HEK293 (cell line): ENCODE results near the gene HPD.
A peak's percentile ranks its signal among the peaks of the same experiment; 100 is the strongest.

ENCODE experiments used
- EGR2 ChIP-seq: fragments of 450-650 bp; formaldehyde crosslinking; IDR thresholded peaks from 2 replicates; pipeline ENCODE4 v1.5.1; 2016; ENCODE audit warnings: low read depth, missing biosample characterization, missing genetic modification characterization
- IKZF3 ChIP-seq: fragments of 450-650 bp; IDR thresholded peaks from 2 replicates; pipeline ENCODE4 v1.5.0; 2018; ENCODE audit warnings: missing biosample characterization, mild to moderate bottlenecking, missing genetic modification characterization, moderate library complexity
- MEIS1 ChIP-seq: sonication (generic); formaldehyde crosslinking; IDR thresholded peaks from 2 replicates; pipeline ENCODE4 v1.8.1; 2022; ENCODE audit warnings: missing genetic modification reagents, mild to moderate bottlenecking, borderline replicate concordance
- PRDM4 ChIP-seq: fragments of 450-650 bp; formaldehyde crosslinking; IDR thresholded peaks from 2 replicates; pipeline ENCODE4 v1.5.1; 2017; ENCODE audit warnings: missing biosample characterization, missing genetic modification characterization
- SALL2 ChIP-seq: fragments of 450-650 bp; formaldehyde crosslinking; IDR thresholded peaks from 2 replicates; pipeline ENCODE4 v1.5.0; 2017; ENCODE audit warnings: missing biosample characterization, mild to moderate bottlenecking, missing genetic modification characterization, borderline replicate concordance
- SETDB1 ChIP-seq: IDR thresholded peaks from one replicate; pipeline ENCODE4 v1.6.1; 2017; ENCODE audit warnings: mild to moderate bottlenecking, low read length, moderate library complexity, mixed read lengths; ENCODE audit not compliant: insufficient read length
- SP2 ChIP-seq: fragments of 450-650 bp; formaldehyde crosslinking; IDR thresholded peaks from 2 replicates; pipeline ENCODE4 v1.5.1; 2016; ENCODE audit warnings: missing biosample characterization, missing genetic modification characterization
- SP3 ChIP-seq: fragments of 450-650 bp; formaldehyde crosslinking; IDR thresholded peaks from 2 replicates; pipeline ENCODE4 v1.5.1; 2016; ENCODE audit warnings: missing biosample characterization, missing genetic modification characterization
- YY2 ChIP-seq: fragments of 450-650 bp; formaldehyde crosslinking; IDR thresholded peaks from 2 replicates; pipeline ENCODE4 v1.5.1; 2016; ENCODE audit warnings: missing biosample characterization, missing genetic modification characterization
- ZBTB10 ChIP-seq: fragments of 450-650 bp; formaldehyde crosslinking; IDR thresholded peaks from 2 replicates; pipeline ENCODE4 v1.5.1; 2016; ENCODE audit warnings: missing biosample characterization, missing genetic modification characterization
- ZBTB21 ChIP-seq: fragments of 450-650 bp; formaldehyde crosslinking; IDR thresholded peaks from 2 replicates; pipeline ENCODE4 v1.5.1; 2017; ENCODE audit warnings: missing biosample characterization, missing genetic modification characterization
- ZBTB26 ChIP-seq: fragments of 450-650 bp; formaldehyde crosslinking; optimal IDR thresholded peaks from 2 replicates; pipeline ENCODE3; 2016; ENCODE audit warnings: missing biosample characterization, mild to moderate bottlenecking, missing genetic modification characterization
- ZEB2 ChIP-seq: fragments of 450-650 bp; formaldehyde crosslinking; IDR thresholded peaks from 2 replicates; pipeline ENCODE4 v1.5.1; 2016; ENCODE audit warnings: missing biosample characterization, missing genetic modification characterization
- ZNF2 ChIP-seq: fragments of 450-650 bp; formaldehyde crosslinking; IDR thresholded peaks from 2 replicates; pipeline ENCODE4 v1.5.1; 2016; ENCODE audit warnings: missing biosample characterization, missing genetic modification characterization
- ZNF24 ChIP-seq: fragments of 450-650 bp; formaldehyde crosslinking; IDR thresholded peaks from 2 replicates; pipeline ENCODE4 v1.5.1; 2016; ENCODE audit warnings: missing biosample characterization, missing genetic modification characterization
- ZNF416 ChIP-seq: fragments of 450-650 bp; formaldehyde crosslinking; IDR thresholded peaks from 2 replicates; pipeline ENCODE4 v1.5.1; 2016; ENCODE audit warnings: missing biosample characterization, missing genetic modification characterization
- ZNF561 ChIP-seq: fragments of 450-650 bp; IDR thresholded peaks from 2 replicates; pipeline ENCODE4 v1.5.1; 2018; ENCODE audit warnings: missing biosample characterization, missing genetic modification characterization, borderline replicate concordance
- ZNF610 ChIP-seq: fragments of 450-650 bp; formaldehyde crosslinking; IDR thresholded peaks from 2 replicates; pipeline ENCODE4 v1.5.1; 2016; ENCODE audit warnings: missing biosample characterization, missing genetic modification characterization, borderline replicate concordance
- ZNF639 ChIP-seq: fragments of 450-650 bp; formaldehyde crosslinking; IDR thresholded peaks from 2 replicates; pipeline ENCODE4 v1.5.1; 2016; ENCODE audit warnings: missing biosample characterization, missing genetic modification characterization
- ZNF76 ChIP-seq: fragments of 450-650 bp; formaldehyde crosslinking; IDR thresholded peaks from 2 replicates; pipeline ENCODE4; 2016; ENCODE audit warnings: low read depth, missing biosample characterization, missing genetic modification characterization, borderline replicate concordance
- ZNF791 ChIP-seq: fragments of 450-650 bp; formaldehyde crosslinking; IDR thresholded peaks from 2 replicates; pipeline ENCODE4 v1.5.1; 2016; ENCODE audit warnings: missing biosample characterization, missing genetic modification characterization
- ZNF843 ChIP-seq: fragments of 450-650 bp; formaldehyde crosslinking; IDR thresholded peaks from 2 replicates; pipeline ENCODE4 v1.5.1; 2016; ENCODE audit warnings: missing biosample characterization, missing genetic modification characterization
- ZSCAN18 ChIP-seq: fragments of 450-650 bp; formaldehyde crosslinking; IDR thresholded peaks from 2 replicates; pipeline ENCODE4 v1.5.1; 2016; ENCODE audit warnings: missing biosample characterization, missing genetic modification characterization
- ZSCAN30 ChIP-seq: fragments of 450-650 bp; IDR thresholded peaks from 2 replicates; pipeline ENCODE4 v1.5.1; 2018; ENCODE audit warnings: missing biosample characterization, mild to moderate bottlenecking, missing genetic modification characterization, moderate library complexity
- ZSCAN5A ChIP-seq: fragments of 450-650 bp; formaldehyde crosslinking; IDR thresholded peaks from 2 replicates; pipeline ENCODE4 v1.5.1; 2016; ENCODE audit warnings: missing biosample characterization, missing genetic modification characterization
- ZXDB ChIP-seq: fragments of 450-650 bp; formaldehyde crosslinking; IDR thresholded peaks from 2 replicates; pipeline ENCODE4 v1.5.1; 2016; ENCODE audit warnings: missing biosample characterization, missing genetic modification characterization

HPD gene

GRCh38 chr12:121793838-121794533 lies 64.7 kb downstream of the HPD start (continued):
- peak; percentile 89 for TF ChIP-seq ZEB2 (tag by site-specific recombination)
- peak; percentile 82; the same call in 1 of the 2 replicates for TF ChIP-seq ZNF610 (tag by site-specific recombination)
- peak; percentile 85; the same call in 1 of the 2 replicates for TF ChIP-seq ZNF24 (tag by site-specific recombination)
- TF ChIP-seq ZSCAN18 (tag by site-specific recombination), result 0 out of 2 replicates have a peak, but pooled peaks have one; percentile 33
- TF ChIP-seq MEIS1 (CRISPR knock-in tag), result no peak
- peak; percentile 40 for TF ChIP-seq PRDM4 (tag by site-specific recombination)
- no peak for TF ChIP-seq SETDB1
- TF ChIP-seq SALL2 (tag by site-specific recombination), result no peak
- peak; percentile 79 for TF ChIP-seq SP2 (tag by site-specific recombination)
- peak; percentile 58 for TF ChIP-seq ZNF843 (tag by site-specific recombination)
- peak; percentile 99 for TF ChIP-seq ZXDB
- TF ChIP-seq ZNF416 (tag by site-specific recombination), result no peak
- TF ChIP-seq ZSCAN30 (tag by site-specific recombination), result peak; percentile 96
- peak; percentile 95 for TF ChIP-seq ZNF2 (tag by site-specific recombination)
- peak; percentile 94 for TF ChIP-seq ZBTB26 (tag by site-specific recombination)
- 0 out of 2 replicates have a peak, but pooled peaks have one; percentile 35 for TF ChIP-seq IKZF3 (tag by site-specific recombination)
- peak; percentile 75 for TF ChIP-seq SP3 (tag by site-specific recombination)
- TF ChIP-seq ZNF791 (tag by site-specific recombination), result no peak
- TF ChIP-seq EGR2 (tag by site-specific recombination), result peak; percentile 32
- peak; percentile 100 for TF ChIP-seq ZBTB10 (tag by site-specific recombination)
- 0 out of 2 replicates have a peak, but pooled peaks have one; percentile 61 for TF ChIP-seq ZNF76 (tag by site-specific recombination)
- 0 out of 2 replicates have a peak, but pooled peaks have one; percentile 16 for TF ChIP-seq ZNF639
- TF ChIP-seq ZSCAN5A, result peak; percentile 81; the same call in 1 of the 2 replicates
- TF ChIP-seq ZNF561 (tag by site-specific recombination), result peak; percentile 94
- TF ChIP-seq ZBTB21 (tag by site-specific recombination), result peak; percentile 32
- TF ChIP-seq YY2 (tag by site-specific recombination), result peak; percentile 59
